NCI-H187 treated with DMSO at 0.1 percent for 48 hours (cell line): Measurements from ENCODE around the gene HDAC8.
"Not testable (repeated sequence)": the region's sequence is repeated elsewhere in the genome, so short reads cannot be mapped to it uniquely, and the experiment has no call there.

Experiments used
- DNase-seq: peaks from one replicate; lab custom pipeline; 2025; lab: John Stamatoyannopoulos, UW

The HDAC8 gene

GRCh38 chrX:72372735-72373134, 199.9 kb downstream of the HDAC8 start:
- no peak for DNase-seq

GRCh38 chrX:72371405-72371804, 201.2 kb downstream of the HDAC8 start:
- DNase-seq = no peak

GRCh38 chrX:72368796-72369195, 203.8 kb downstream of the HDAC8 start:
- DNase-seq = no peak

- no peak for DNase-seq
Observed at GRCh38 chrX:72367516-72367915, 205.1 kb downstream of the HDAC8 start.

- DNase-seq = no peak
Observed at GRCh38 chrX:72366701-72367454, 205.8 kb downstream of the HDAC8 start.

GRCh38 chrX:72366178-72366577, 206.5 kb downstream of the HDAC8 start:
- no peak for DNase-seq

- no peak for DNase-seq
Observed at GRCh38 chrX:72365126-72365525, 207.5 kb downstream of the HDAC8 start.

- no peak for DNase-seq
Observed at GRCh38 chrX:72360326-72360725, 212.3 kb downstream of the HDAC8 start.

GRCh38 chrX:72358313-72358712, 214.3 kb downstream of the HDAC8 start:
- DNase-seq = no peak

GRCh38 chrX:72352786-72353185, 219.9 kb downstream of the HDAC8 start:
- no peak for DNase-seq

- DNase-seq = no peak
Observed at GRCh38 chrX:72351606-72352334, 220.9 kb downstream of the HDAC8 start.

GRCh38 chrX:72349190-72349589, 223.5 kb downstream of the HDAC8 start:
- DNase-seq = no peak

- DNase-seq = no peak
Observed at GRCh38 chrX:72348247-72348979, 224.2 kb downstream of the HDAC8 start.

GRCh38 chrX:72347366-72347765, 225.3 kb downstream of the HDAC8 start:
- no peak for DNase-seq

GRCh38 chrX:72346302-72346949, 226.2 kb downstream of the HDAC8 start:
- DNase-seq = no peak

GRCh38 chrX:72340626-72341025, 232.0 kb downstream of the HDAC8 start:
- no peak for DNase-seq

- DNase-seq = no peak
Observed at GRCh38 chrX:72340041-72340440, 232.6 kb downstream of the HDAC8 start.

- DNase-seq = no peak
Observed at GRCh38 chrX:72330131-72330530, 242.5 kb downstream of the HDAC8 start.

- DNase-seq = no peak
Observed at GRCh38 chrX:72326605-72327300, 245.9 kb downstream of the HDAC8 start.

GRCh38 chrX:72319651-72320050, 253.0 kb downstream of the HDAC8 start:
- not testable (repeated sequence) for DNase-seq

GRCh38 chrX:72317139-72317538, 255.5 kb downstream of the HDAC8 start:
- DNase-seq = no peak
